SU-DHL-6 (cell line): Measurements from ENCODE around the gene CADPS.

Experiments
- H2AFZ ChIP-seq: fragments of 200-600 bp; sonication (generic); 2 replicates; pipeline ENCODE4 v1.6.1; 2014; ENCODE audit warnings: low read depth, mild to moderate bottlenecking, moderate library complexity, mixed read lengths, antibody characterized with exemption, low read length; ENCODE audit not compliant: severe bottlenecking
- H3F3A ChIP-seq: fragments of 200-600 bp; shearing (Covaris generic); 2 replicates; pipeline ENCODE4 v1.6.0; 2016; ENCODE audit warnings: antibody characterized with exemption, mild to moderate bottlenecking; ENCODE audit not compliant: insufficient read depth
- H3K27ac ChIP-seq: fragments of 200-600 bp; sonication (generic); 2 replicates; pipeline ENCODE4 v1.5.1; 2016; ENCODE audit warnings: low read depth, mild to moderate bottlenecking, low read length, moderate library complexity, mixed read lengths
- H3K27me3 ChIP-seq: fragments of 200-600 bp; sonication (generic), shearing (Covaris generic); 2 replicates; pipeline ENCODE4 v1.6.0; 2014; ENCODE audit warnings: mild to moderate bottlenecking, low read length
- H3K36me3 ChIP-seq: fragments of 200-600 bp; sonication (generic); 2 replicates; pipeline ENCODE4 v1.6.1; 2014; ENCODE audit warnings: mild to moderate bottlenecking, low read length, mixed read lengths
- H3K4me2 ChIP-seq: fragments of 300-600, 200-600 bp; shearing (Covaris generic), sonication (generic); 2 replicates; pipeline ENCODE4 v1.6.0; 2014; ENCODE audit warnings: low read length, low read depth, mild to moderate bottlenecking; ENCODE audit not compliant: poor library complexity, severe bottlenecking
- H3K4me3 ChIP-seq: fragments of 200-600 bp; sonication (generic); 2 replicates; pipeline ENCODE4 v1.5.1; 2014; ENCODE audit warnings: antibody characterized with exemption, low read length, mild to moderate bottlenecking, mixed read lengths; ENCODE audit not compliant: insufficient read depth, poor library complexity, severe bottlenecking
- H3K79me2 ChIP-seq: fragments of 200-600 bp; sonication (generic); 2 replicates; pipeline ENCODE4 v1.6.1; 2014; ENCODE audit warnings: mild to moderate bottlenecking, low read length, moderate library complexity; ENCODE audit not compliant: insufficient read depth
- H3K9ac ChIP-seq: fragments of 200-600 bp; sonication (generic); 2 replicates; pipeline ENCODE4 v1.7.0; 2014; ENCODE audit warnings: mild to moderate bottlenecking, low read length
- H3K9me2 ChIP-seq: fragments of 200-600 bp; sonication (generic); replicated peaks from 2 replicates; pipeline ENCODE4 v1.6.1; 2014; ENCODE audit warnings: low read length; ENCODE audit not compliant: insufficient read depth
- H3K9me3 ChIP-seq: fragments of 200-600 bp; sonication (generic); 2 replicates; pipeline ENCODE4 v1.6.1; 2014; ENCODE audit warnings: low read length, mixed read lengths; ENCODE audit not compliant: insufficient read depth
- H4K20me1 ChIP-seq: fragments of 200-600 bp; sonication (generic); 2 replicates; pipeline ENCODE4 v1.6.1; 2014; ENCODE audit warnings: low read depth, mild to moderate bottlenecking, antibody characterized with exemption, low read length, moderate library complexity, mixed read lengths
- CTCF ChIP-seq: fragments of 200-600 bp; sonication (generic); IDR thresholded peaks from one replicate; pipeline ENCODE4 v1.5.1; 2017; ENCODE audit warnings: antibody characterized with exemption, mild to moderate bottlenecking, low read length, moderate library complexity; ENCODE audit not compliant: insufficient read depth, poor library complexity, severe bottlenecking
- EZH2phosphoT487 ChIP-seq: fragments of 200-600 bp; sonication (generic), shearing (Covaris generic); conservative IDR thresholded peaks from 2 replicates; pipeline ENCODE4 v1.6.1; 2018; ENCODE audit warnings: mild to moderate bottlenecking, antibody characterized with exemption, low read length, moderate library complexity, mixed read lengths

CADPS gene

GRCh38 chr3:62602987-62603386 is 272.2 kb downstream of the CADPS start:
- H3K79me2 ChIP-seq = no peaks in the 10 kb centered on the region
- no peak overlapping the region for H3K4me2 ChIP-seq
- no peaks in the 10 kb centered on the region for H3K9me3 ChIP-seq
- H4K20me1 ChIP-seq = no peaks in the 10 kb centered on the region
- TF ChIP-seq EZH2phosphoT487 (no peak), CTCF (no peak)
- H3K36me3 ChIP-seq = no peaks in the 10 kb centered on the region
- H3K27ac ChIP-seq = no peak overlapping the region
- H3F3A ChIP-seq = no peaks in the 10 kb centered on the region
- H3K9me2 ChIP-seq = no peaks in the 10 kb centered on the region
- H3K9ac ChIP-seq = no peak overlapping the region
- no peak overlapping the region for H2AFZ ChIP-seq
- no peak overlapping the region for H3K4me3 ChIP-seq
- no peaks in the 10 kb centered on the region for H3K27me3 ChIP-seq

GRCh38 chr3:62602129-62602770 is 273.0 kb downstream of the CADPS start:
- H2AFZ ChIP-seq = no peak overlapping the region
- no peaks in the 10 kb centered on the region for H3K27me3 ChIP-seq
- TF ChIP-seq EZH2phosphoT487 = no peak
- no peak for TF ChIP-seq CTCF
- H3K9ac ChIP-seq = no peak overlapping the region
- H3K36me3 ChIP-seq = no peaks in the 10 kb centered on the region
- H3K4me3 ChIP-seq = no peak overlapping the region
- no peaks in the 10 kb centered on the region for H3K79me2 ChIP-seq
- no peaks in the 10 kb centered on the region for H3K9me3 ChIP-seq
- H4K20me1 ChIP-seq = no peaks in the 10 kb centered on the region
- no peaks in the 10 kb centered on the region for H3F3A ChIP-seq
- no peak overlapping the region for H3K4me2 ChIP-seq
- no peaks in the 10 kb centered on the region for H3K9me2 ChIP-seq
- no peak overlapping the region for H3K27ac ChIP-seq

- no peaks in the 10 kb centered on the region for H3K79me2 ChIP-seq
- H3K27ac ChIP-seq = no peak overlapping the region
These were observed 273.8 kb downstream of the CADPS start for GRCh38 chr3:62601238-62602070.

More at GRCh38 chr3:62601238-62602070, 273.8 kb downstream of the CADPS start:
- Histone ChIP-seq H2AFZ (no peak overlapping the region), H3K36me3 (no peaks in the 10 kb centered on the region), H3K4me2 (no peak overlapping the region), H3K9me2 (no peaks in the 10 kb centered on the region), H3F3A (no peaks in the 10 kb centered on the region), H3K9me3 (no peaks in the 10 kb centered on the region), H3K4me3 (no peak overlapping the region), H3K27me3 (no peaks in the 10 kb centered on the region), H4K20me1 (no peaks in the 10 kb centered on the region), H3K9ac (no peak overlapping the region)
- no peak for TF ChIP-seq CTCF
- no peak for TF ChIP-seq EZH2phosphoT487
